ENCODE data around the gene FRMD6. TPM values are rescaled to one million over a fixed set of nuclear protein-coding genes. Genes with fewer than 3 reads are reported as not detected.
"Not testable (repeated sequence)": the region's sequence is repeated elsewhere in the genome, so short reads cannot be mapped to it uniquely, and the experiment has no call there.

Gene FRMD6
- total RNA-seq, 2 experiments from 2014 or later, result 2.1 TPM

GRCh38 chr14:51715250-51715649 is 63.5 kb downstream of the FRMD6 start:
- ChIA-PET CTCF (no interaction called here), POLR2A (no interaction called here)

GRCh38 chr14:51715742-51716141 is 64.0 kb downstream of the FRMD6 start:
- ChIA-PET CTCF (no interaction called here), POLR2A (no interaction called here)

GRCh38 chr14:51716610-51717009 is 64.9 kb downstream of the FRMD6 start:
- CTCF ChIA-PET, result no interaction called here
- POLR2A ChIA-PET, result no interaction called here

- POLR2A ChIA-PET, result no interaction called here
- CTCF ChIA-PET, result no interaction called here
Measured at GRCh38 chr14:51717766-51718165, 66.1 kb downstream of the FRMD6 start.

GRCh38 chr14:51719955-51720354 is 68.2 kb downstream of the FRMD6 start:
- POLR2A ChIA-PET, result no interaction called here
- CTCF ChIA-PET, result interaction anchor here (1.0 kb wide), 1 partner anchor 11 kb away, joined by 3 read pairs; no protein-coding TSS in a partner anchor

GRCh38 chr14:51723990-51724389 is 72.3 kb downstream of the FRMD6 start:
- ChIA-PET CTCF (interaction anchor here (0.6 kb wide), 1 partner anchor 8 kb away, joined by 3 read pairs; no protein-coding TSS in a partner anchor), POLR2A (no interaction called here)

GRCh38 chr14:51724650-51725049 is 72.9 kb downstream of the FRMD6 start:
- POLR2A ChIA-PET, result no interaction called here
- CTCF ChIA-PET, result interaction anchor here (0.6 kb wide), 1 partner anchor 8 kb away, joined by 3 read pairs; no protein-coding TSS in a partner anchor

- CTCF ChIA-PET, result no interaction called here
- POLR2A ChIA-PET, result no interaction called here
Measured at GRCh38 chr14:51725061-51725460, 73.4 kb downstream of the FRMD6 start.

GRCh38 chr14:51726166-51726899 is 74.6 kb downstream of the FRMD6 start:
- ChIA-PET CTCF (no interaction called here), POLR2A (no interaction called here)

- POLR2A ChIA-PET, result no interaction called here
Measured at GRCh38 chr14:51727526-51727925, 75.8 kb downstream of the FRMD6 start.

GRCh38 chr14:51730098-51730497 is 78.4 kb downstream of the FRMD6 start:
- CTCF ChIA-PET, result interaction anchor here (1.2 kb wide), 1 partner anchor 10 kb away, joined by 3 read pairs; no protein-coding TSS in a partner anchor
- POLR2A ChIA-PET, result no interaction called here

More at GRCh38 chr14:51727526-51727925, 75.8 kb downstream of the FRMD6 start:
- CTCF ChIA-PET, result no interaction called here

- CTCF ChIA-PET, result interaction anchor here (1.2 kb wide), 1 partner anchor 11 kb away, joined by 3 read pairs; no protein-coding TSS in a partner anchor
- POLR2A ChIA-PET, result interaction anchor here (0.6 kb wide), 1 partner anchor 9 kb away, joined by 3 read pairs; no protein-coding TSS in a partner anchor
Measured at GRCh38 chr14:51730684-51731083, 79.0 kb downstream of the FRMD6 start.

- CTCF ChIA-PET, result interaction anchor here (0.5 kb wide), 1 partner anchor 8 kb away, joined by 3 read pairs; no protein-coding TSS in a partner anchor
- POLR2A ChIA-PET, result no interaction called here
Measured at GRCh38 chr14:51732494-51733112, 80.9 kb downstream of the FRMD6 start.

- ChIA-PET POLR2A (no interaction called here), CTCF (no interaction called here)
Measured at GRCh38 chr14:51733147-51733546, 81.4 kb downstream of the FRMD6 start.

- CTCF ChIA-PET, result no interaction called here
- POLR2A ChIA-PET, result no interaction called here
Measured at GRCh38 chr14:51735851-51736250, 84.1 kb downstream of the FRMD6 start.

GRCh38 chr14:51738754-51739153 is 87.0 kb downstream of the FRMD6 start:
- ChIA-PET CTCF (no interaction called here), POLR2A (no interaction called here)

- CTCF ChIA-PET, result no interaction called here
- POLR2A ChIA-PET, result no interaction called here
Measured at GRCh38 chr14:51743588-51744000, 91.9 kb downstream of the FRMD6 start.

- ChIA-PET POLR2A (no interaction called here), CTCF (no interaction called here)
Measured at GRCh38 chr14:51744372-51745130, 92.8 kb downstream of the FRMD6 start.

- CTCF ChIA-PET, POLR2A ChIA-PET: not testable (repeated sequence)
Measured at GRCh38 chr14:51746823-51747222, 95.1 kb downstream of the FRMD6 start.

- CTCF ChIA-PET, result interaction anchor here (1.4 to 1.7 kb wide), 3 partner anchors 13 to 98 kb away, joined by 3 to 6 read pairs (median 4); partner anchors contain the start of gene FRMD6
- POLR2A ChIA-PET, result no interaction called here
Measured at GRCh38 chr14:51750542-51750941, 98.8 kb downstream of the FRMD6 start.

All from activated CD8-positive, alpha-beta memory T cell treated with anti-CD3 and anti-CD28 coated beads for 36 hours (primary cell).